Endothelial cell of umbilical vein (primary cell): ENCODE results near the gene KCNN3. TPM values are rescaled to one million over a fixed set of nuclear protein-coding genes. Genes with fewer than 3 reads are reported as not detected.

Experiments used
- BruUV-seq: library from RNA; stranded (reverse); fragments of 400-500 nt; replicated peaks from 2 replicates; lab custom pipeline; 2021; lab: Mats Ljungman, UMichigan
- CTCF ChIA-PET: fragments of 300-600, 350-600 bp; sonication (Branson Sonifier 250); formaldehyde crosslinking; loops from one replicate; lab custom pipeline; 2021; ENCODE audit warnings: antibody characterized with exemption, inconsistent platforms; lab: Charles Lee
- POLR2A ChIA-PET: fragments of 300-600, 350-600 bp; sonication (Branson Sonifier 250); formaldehyde crosslinking; loops from one replicate; lab custom pipeline; 2021; ENCODE audit warnings: antibody characterized with exemption, inconsistent platforms; lab: Charles Lee
- DNase-seq: peaks from one replicate; pipeline ENCODE4 v3.0.0-alpha.2; 2011; ENCODE audit warnings: low read depth, low spot score
- FAIRE-seq: peaks from 2 replicates; lab custom pipeline; 2011; peaks lifted over from hg19 to GRCh38; lab: Jason Lieb, UNC
- H2AFZ ChIP-seq: 2 replicates; pipeline ENCODE4 v1.6.0; 2012; ENCODE audit warnings: low read depth, low read length, control low read depth, inconsistent platforms
- H3K27ac ChIP-seq: 2 replicates; pipeline ENCODE4 v1.5.1; 2011; ENCODE audit warnings: low read depth, mild to moderate bottlenecking, control low read depth, low read length, moderate library complexity; ENCODE audit not compliant: insufficient read depth
- H3K27me3 ChIP-seq, 2 experiments: 2 replicates each; pipeline versions ENCODE4 v1.6.0 to v1.6.1; 2011; ENCODE audit warnings: low read length in 2 of 2, mixed read lengths in 1 of 2; ENCODE audit not compliant: control insufficient read depth in 2 of 2, insufficient read depth in 2 of 2
- H3K36me3 ChIP-seq, 2 experiments: 2 replicates in 1 of 2; 3 replicates in 1 of 2; pipeline ENCODE4 v1.5.1; 2011; ENCODE audit warnings: low read length in 2 of 2, mild to moderate bottlenecking in 1 of 2, moderate library complexity in 1 of 2; ENCODE audit not compliant: control insufficient read depth in 2 of 2, insufficient read depth in 2 of 2; ENCODE audit errors: extremely low read depth in 1 of 2
- H3K4me1 ChIP-seq: 3 replicates; pipeline ENCODE4 v1.5.1; 2011; ENCODE audit warnings: mild to moderate bottlenecking, low read length; ENCODE audit not compliant: control insufficient read depth, insufficient read depth; ENCODE audit errors: extremely low read depth
- H3K4me2 ChIP-seq: 2 replicates; pipeline ENCODE4 v1.6.1; 2011; ENCODE audit warnings: low read length, control low read depth, mixed read lengths; ENCODE audit not compliant: insufficient read depth
- H3K4me3 ChIP-seq, 3 experiments: fragments of 200-600 bp in 1 of 3; sonication (generic), shearing (Covaris generic) in 1 of 3; replicated peaks in 1 of 3; 2 replicates each; pipeline ENCODE4 v1.5.1; 2011 to 2016; ENCODE audit warnings: control low read depth in 3 of 3, low read length in 3 of 3, mild to moderate bottlenecking in 2 of 3, inconsistent platforms in 1 of 3, low read depth in 1 of 3, moderate library complexity in 1 of 3; ENCODE audit not compliant: insufficient read depth in 1 of 3
- H3K79me2 ChIP-seq: 2 replicates; pipeline ENCODE4 v1.6.0; 2012; ENCODE audit warnings: low read length, inconsistent platforms; ENCODE audit not compliant: control insufficient read depth, insufficient read depth
- H3K9ac ChIP-seq: replicated peaks from 2 replicates; pipeline ENCODE3; 2011; ENCODE audit warnings: low read length, control low read depth; ENCODE audit not compliant: insufficient read depth; ENCODE audit errors: extremely low read depth
- H3K9me1 ChIP-seq: replicated peaks from 3 replicates; pipeline ENCODE4 v1.6.0; 2011; ENCODE audit warnings: mild to moderate bottlenecking, low read length; ENCODE audit not compliant: control insufficient read depth, insufficient read depth; ENCODE audit errors: extremely low read depth
- H3K9me3 ChIP-seq: replicated peaks from 2 replicates; pipeline ENCODE4 v1.5.1; 2012; ENCODE audit warnings: low read length, inconsistent platforms; ENCODE audit not compliant: control insufficient read depth, insufficient read depth
- H4K20me1 ChIP-seq: replicated peaks from 2 replicates; pipeline ENCODE3; 2011; ENCODE audit warnings: mild to moderate bottlenecking, low read length; ENCODE audit not compliant: control insufficient read depth, insufficient read depth; ENCODE audit errors: extremely low read depth
- EZH2 ChIP-seq: IDR thresholded peaks from 2 replicates; pipeline ENCODE4 v1.6.1; 2012; ENCODE audit warnings: borderline replicate concordance, low read depth, mild to moderate bottlenecking, moderate library complexity, low read length, inconsistent platforms; ENCODE audit not compliant: severe bottlenecking
- FOS ChIP-seq: IDR thresholded peaks from 2 replicates; pipeline ENCODE4 v1.6.1; 2011; ENCODE audit warnings: mild to moderate bottlenecking, low read length, moderate library complexity, borderline replicate concordance; ENCODE audit not compliant: insufficient read depth
- GATA2 ChIP-seq: IDR thresholded peaks from 2 replicates; pipeline ENCODE4 v1.7.0; 2011; ENCODE audit warnings: low read depth, mild to moderate bottlenecking, moderate library complexity, mixed read lengths, low read length; ENCODE audit not compliant: insufficient read length, insufficient read depth
- JUN ChIP-seq: IDR thresholded peaks from 2 replicates; pipeline ENCODE4 v1.6.1; 2011; ENCODE audit warnings: borderline replicate concordance, low read depth; ENCODE audit not compliant: insufficient read length, insufficient read depth
- MAX ChIP-seq: IDR thresholded peaks from 2 replicates; pipeline ENCODE4 v1.6.1; 2011; ENCODE audit not compliant: insufficient read depth, insufficient read length
- MYC ChIP-seq: IDR thresholded peaks from one replicate; pipeline ENCODE4 v1.6.1; 2011; ENCODE audit warnings: mild to moderate bottlenecking, low read depth, low read length
- POLR2A ChIP-seq: IDR thresholded peaks from 2 replicates; pipeline ENCODE4 v1.6.1; 2012; ENCODE audit warnings: low read depth, mild to moderate bottlenecking, control low read depth, low read length
- POLR2AphosphoS5 ChIP-seq: IDR thresholded peaks from 2 replicates; pipeline ENCODE4 v1.6.1; 2012; ENCODE audit warnings: low read depth, mild to moderate bottlenecking, control low read depth, low read length, moderate library complexity; ENCODE audit not compliant: insufficient read depth
- dilution Hi-C: fragments of 300-500 bp; cut with MboI; formaldehyde crosslinking; loops from one replicate; pipeline ENCODE4 v1.15.0; 2019; ENCODE audit warnings: low sequenced_read_pairs; ENCODE audit not compliant: extremely low pct_ligation_motif_present
- intact Hi-C: fragments of 100-400 bp; cut with micrococcal nuclease; formaldehyde crosslinking; loops from one replicate; pipeline ENCODE4 v1.10.0; 2022
- polyA plus RNA-seq, 4 experiments: library from polyadenylated mRNA; depleted of rRNA in 3 of 4; stranded (reverse) in 3 of 4; unstranded in 1 of 4; fragments of >200 nt; gene quantifications; 2 replicates each; pipeline versions ENCODE4 v1.2.1 to v1.2.3, GENCODE V29; 2011 to 2012; ENCODE audit warnings: missing spikeins in 1 of 4
- total RNA-seq: library from RNA; stranded (reverse); gene quantifications from 2 replicates; pipeline ENCODE4 v1.2.3, GENCODE V29; 2021

The KCNN3 gene
- total and polyA plus RNA-seq, 2 donors (not counting 3 experiments of a cell fraction or from before 2014, with no cell fraction given), result 0.91 to 1.1 TPM

DNA sequence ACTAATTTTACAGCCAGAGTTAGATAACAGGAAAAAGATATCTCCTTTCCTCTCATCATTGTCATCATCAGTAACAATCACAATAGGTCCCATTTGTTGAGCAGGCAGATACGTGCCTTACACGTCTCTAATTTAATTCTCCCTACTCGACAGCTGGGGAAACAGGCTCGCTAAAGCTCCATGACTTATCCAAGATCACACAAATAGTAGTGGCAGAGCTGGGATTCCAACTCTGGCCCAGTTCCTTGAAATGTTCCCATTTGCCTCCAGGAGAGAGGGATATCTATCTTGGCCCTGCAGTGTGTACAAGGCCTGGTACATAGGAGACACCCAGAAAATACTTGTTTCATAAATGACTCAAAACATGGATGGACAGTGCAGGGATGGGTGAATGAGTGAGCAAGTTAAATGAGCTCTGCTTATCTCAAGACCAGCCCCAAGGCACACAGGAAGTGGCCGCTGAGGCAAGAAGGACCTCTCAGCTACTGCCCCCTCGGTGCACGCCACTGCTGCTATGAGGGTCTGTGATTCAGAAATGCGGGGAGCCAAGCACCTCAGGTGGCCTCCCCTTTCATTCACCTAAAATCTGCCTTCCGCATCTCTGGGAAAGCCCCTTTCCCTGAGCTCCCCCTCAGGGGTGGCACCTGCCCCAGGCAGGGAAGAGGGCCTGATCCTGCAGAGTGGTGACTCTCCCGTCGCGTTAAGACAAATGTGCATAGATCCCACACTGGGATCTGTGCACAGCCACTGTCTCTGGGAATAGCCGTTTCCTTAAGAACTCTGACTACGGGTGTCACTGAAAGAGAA is 3.6 kb downstream of the KCNN3 start:
- Histone ChIP-seq H3K4me1 (peaks cover 26% of the 10 kb centered on the region), H3K79me2 (no peaks in the 10 kb centered on the region), H3K27ac (no peak overlapping the region), H3K9me1 (no peaks in the 10 kb centered on the region), H2AFZ (no peak overlapping the region), H3K9me3 (no peaks in the 10 kb centered on the region), H3K36me3 (no peaks in the 10 kb centered on the region), H3K4me3 (no peak overlapping the region), H3K9ac (no peak overlapping the region), H4K20me1 (no peaks in the 10 kb centered on the region), H3K27me3 (peaks cover 20 to 30% of the 10 kb centered on the region in 2 experiments), H3K4me2 (no peak overlapping the region)
- TF ChIP-seq MAX (no peak), POLR2A (no peak), MYC (no peak), POLR2AphosphoS5 (no peak), JUN (no peak), GATA2 (no peak), EZH2 (no peak), FOS (no peak)
- POLR2A ChIA-PET, result no interaction called here
- FAIRE-seq, result no peak
- CTCF ChIA-PET, result interaction anchor here (0.6 to 4.1 kb wide), 8 partner anchors 10 to 308 kb away, joined by 3 to 15 read pairs (median 6); partner anchors contain the start of gene UBE2Q1
- DNase-seq, result no peak
- dilution Hi-C loops (no loop called here), intact Hi-C loops (no loop called here)
- no TSS peak for BruUV-seq
